DND-41 (cell line): Measurements from ENCODE around the gene SUPT3H.

Experiments used
- CTCF ChIP-seq: IDR thresholded peaks from 2 replicates; pipeline ENCODE4 v1.5.1; 2012; ENCODE audit warnings: borderline replicate concordance, low read length, moderate library complexity, mild to moderate bottlenecking; ENCODE audit not compliant: poor library complexity, severe bottlenecking; ENCODE audit errors: extremely low read depth
- EZH2 ChIP-seq: IDR thresholded peaks from 3 replicates; pipeline ENCODE4 v1.6.1; 2012; ENCODE audit warnings: borderline replicate concordance, low read depth, mild to moderate bottlenecking, moderate library complexity, low read length, inconsistent platforms; ENCODE audit not compliant: severe bottlenecking

- TF ChIP-seq CTCF: no peak
- TF ChIP-seq EZH2: no peak
Measured at GRCh38 chr6:45365036-45365435, 12.7 kb downstream of the SUPT3H start.
